Endothelial cell of umbilical vein (primary cell): ENCODE results near the gene NCAPG. TPM values are rescaled to one million over a fixed set of nuclear protein-coding genes. Genes with fewer than 3 reads are reported as not detected.

Source experiments
- BruUV-seq: library from RNA; stranded (reverse); fragments of 400-500 nt; replicated peaks from 2 replicates; lab custom pipeline; 2021; lab: Mats Ljungman, UMichigan
- CTCF ChIA-PET: fragments of 300-600, 350-600 bp; sonication (Branson Sonifier 250); formaldehyde crosslinking; loops from one replicate; lab custom pipeline; 2021; ENCODE audit warnings: antibody characterized with exemption, inconsistent platforms; lab: Charles Lee
- POLR2A ChIA-PET: fragments of 300-600, 350-600 bp; sonication (Branson Sonifier 250); formaldehyde crosslinking; loops from one replicate; lab custom pipeline; 2021; ENCODE audit warnings: antibody characterized with exemption, inconsistent platforms; lab: Charles Lee
- DNase-seq: peaks from one replicate; pipeline ENCODE4 v3.0.0-alpha.2; 2011; ENCODE audit warnings: low read depth, low spot score
- FAIRE-seq: peaks from 2 replicates; lab custom pipeline; 2011; peaks lifted over from hg19 to GRCh38; lab: Jason Lieb, UNC
- H2AFZ ChIP-seq: 2 replicates; pipeline ENCODE4 v1.6.0; 2012; ENCODE audit warnings: low read depth, low read length, control low read depth, inconsistent platforms
- H3K27ac ChIP-seq: 2 replicates; pipeline ENCODE4 v1.5.1; 2011; ENCODE audit warnings: low read depth, mild to moderate bottlenecking, control low read depth, low read length, moderate library complexity; ENCODE audit not compliant: insufficient read depth
- H3K27me3 ChIP-seq, 2 experiments: 2 replicates each; pipeline versions ENCODE4 v1.6.0 to v1.6.1; 2011; ENCODE audit warnings: low read length in 2 of 2, mixed read lengths in 1 of 2; ENCODE audit not compliant: control insufficient read depth in 2 of 2, insufficient read depth in 2 of 2
- H3K36me3 ChIP-seq, 2 experiments: 2 replicates in 1 of 2; 3 replicates in 1 of 2; pipeline ENCODE4 v1.5.1; 2011; ENCODE audit warnings: low read length in 2 of 2, mild to moderate bottlenecking in 1 of 2, moderate library complexity in 1 of 2; ENCODE audit not compliant: control insufficient read depth in 2 of 2, insufficient read depth in 2 of 2; ENCODE audit errors: extremely low read depth in 1 of 2
- H3K4me1 ChIP-seq: 3 replicates; pipeline ENCODE4 v1.5.1; 2011; ENCODE audit warnings: mild to moderate bottlenecking, low read length; ENCODE audit not compliant: control insufficient read depth, insufficient read depth; ENCODE audit errors: extremely low read depth
- H3K4me2 ChIP-seq: 2 replicates; pipeline ENCODE4 v1.6.1; 2011; ENCODE audit warnings: low read length, control low read depth, mixed read lengths; ENCODE audit not compliant: insufficient read depth
- H3K4me3 ChIP-seq, 3 experiments: fragments of 200-600 bp in 1 of 3; sonication (generic), shearing (Covaris generic) in 1 of 3; replicated peaks in 1 of 3; 2 replicates each; pipeline ENCODE4 v1.5.1; 2011 to 2016; ENCODE audit warnings: control low read depth in 3 of 3, low read length in 3 of 3, mild to moderate bottlenecking in 2 of 3, inconsistent platforms in 1 of 3, low read depth in 1 of 3, moderate library complexity in 1 of 3; ENCODE audit not compliant: insufficient read depth in 1 of 3
- H3K79me2 ChIP-seq: 2 replicates; pipeline ENCODE4 v1.6.0; 2012; ENCODE audit warnings: low read length, inconsistent platforms; ENCODE audit not compliant: control insufficient read depth, insufficient read depth
- H3K9ac ChIP-seq: replicated peaks from 2 replicates; pipeline ENCODE3; 2011; ENCODE audit warnings: low read length, control low read depth; ENCODE audit not compliant: insufficient read depth; ENCODE audit errors: extremely low read depth
- H3K9me1 ChIP-seq: replicated peaks from 3 replicates; pipeline ENCODE4 v1.6.0; 2011; ENCODE audit warnings: mild to moderate bottlenecking, low read length; ENCODE audit not compliant: control insufficient read depth, insufficient read depth; ENCODE audit errors: extremely low read depth
- H3K9me3 ChIP-seq: replicated peaks from 2 replicates; pipeline ENCODE4 v1.5.1; 2012; ENCODE audit warnings: low read length, inconsistent platforms; ENCODE audit not compliant: control insufficient read depth, insufficient read depth
- H4K20me1 ChIP-seq: replicated peaks from 2 replicates; pipeline ENCODE3; 2011; ENCODE audit warnings: mild to moderate bottlenecking, low read length; ENCODE audit not compliant: control insufficient read depth, insufficient read depth; ENCODE audit errors: extremely low read depth
- CTCF ChIP-seq, 2 donors: IDR thresholded peaks; 1 replicate in 1 of 2; 2 replicates in 1 of 2; pipeline ENCODE4 v1.5.1; 2011; ENCODE audit warnings: low read length in 2 of 2, mild to moderate bottlenecking in 2 of 2, moderate library complexity in 2 of 2, control low read depth in 1 of 2, inconsistent platforms in 1 of 2, low read depth in 1 of 2; ENCODE audit not compliant: insufficient read depth in 1 of 2; ENCODE audit errors: extremely low read depth in 1 of 2
- EZH2 ChIP-seq: IDR thresholded peaks from 2 replicates; pipeline ENCODE4 v1.6.1; 2012; ENCODE audit warnings: borderline replicate concordance, low read depth, mild to moderate bottlenecking, moderate library complexity, low read length, inconsistent platforms; ENCODE audit not compliant: severe bottlenecking
- FOS ChIP-seq: IDR thresholded peaks from 2 replicates; pipeline ENCODE4 v1.6.1; 2011; ENCODE audit warnings: mild to moderate bottlenecking, low read length, moderate library complexity, borderline replicate concordance; ENCODE audit not compliant: insufficient read depth
- GATA2 ChIP-seq: IDR thresholded peaks from 2 replicates; pipeline ENCODE4 v1.7.0; 2011; ENCODE audit warnings: low read depth, mild to moderate bottlenecking, moderate library complexity, mixed read lengths, low read length; ENCODE audit not compliant: insufficient read length, insufficient read depth
- JUN ChIP-seq: IDR thresholded peaks from 2 replicates; pipeline ENCODE4 v1.6.1; 2011; ENCODE audit warnings: borderline replicate concordance, low read depth; ENCODE audit not compliant: insufficient read length, insufficient read depth
- MYC ChIP-seq: IDR thresholded peaks from one replicate; pipeline ENCODE4 v1.6.1; 2011; ENCODE audit warnings: mild to moderate bottlenecking, low read depth, low read length
- POLR2A ChIP-seq: IDR thresholded peaks from 2 replicates; pipeline ENCODE4 v1.6.1; 2012; ENCODE audit warnings: low read depth, mild to moderate bottlenecking, control low read depth, low read length
- POLR2AphosphoS5 ChIP-seq: IDR thresholded peaks from 2 replicates; pipeline ENCODE4 v1.6.1; 2012; ENCODE audit warnings: low read depth, mild to moderate bottlenecking, control low read depth, low read length, moderate library complexity; ENCODE audit not compliant: insufficient read depth
- dilution Hi-C: fragments of 300-500 bp; cut with MboI; formaldehyde crosslinking; loops from one replicate; pipeline ENCODE4 v1.15.0; 2019; ENCODE audit warnings: low sequenced_read_pairs; ENCODE audit not compliant: extremely low pct_ligation_motif_present
- intact Hi-C: fragments of 100-400 bp; cut with micrococcal nuclease; formaldehyde crosslinking; loops from one replicate; pipeline ENCODE4 v1.10.0; 2022
- polyA plus RNA-seq, 4 experiments: library from polyadenylated mRNA; depleted of rRNA in 3 of 4; stranded (reverse) in 3 of 4; unstranded in 1 of 4; fragments of >200 nt; gene quantifications; 2 replicates each; pipeline versions ENCODE4 v1.2.1 to v1.2.3, GENCODE V29; 2011 to 2012; ENCODE audit warnings: missing spikeins in 1 of 4
- total RNA-seq: library from RNA; stranded (reverse); gene quantifications from 2 replicates; pipeline ENCODE4 v1.2.3, GENCODE V29; 2021
- TF ChIP-seq, protein P1 (sequence below): IDR thresholded peaks from 2 replicates; pipeline ENCODE4 v1.6.1; 2011; ENCODE audit not compliant: insufficient read depth, insufficient read length

Gene NCAPG
- total and polyA plus RNA-seq, 2 donors (not counting 3 experiments of a cell fraction or from before 2014, with no cell fraction given), result 11.6 to 66.4 TPM

DNA sequence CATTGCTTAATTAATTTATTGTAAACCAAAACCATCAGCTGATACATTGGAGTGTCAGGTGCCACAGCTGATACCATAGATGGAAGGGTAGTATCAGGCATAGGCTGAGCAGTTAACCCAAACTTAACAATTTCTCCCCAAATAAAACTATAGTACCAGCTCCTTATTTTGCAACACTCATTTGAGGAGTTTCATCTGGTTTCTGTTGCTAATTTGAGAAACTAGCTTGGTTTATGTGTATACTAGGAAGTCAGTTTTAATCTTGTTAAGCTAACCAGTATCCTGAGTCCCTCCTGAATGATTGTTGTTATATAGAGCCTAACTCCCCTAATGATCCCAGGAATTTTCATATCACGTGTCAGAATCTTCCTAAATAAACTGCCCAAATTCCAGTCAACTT lies 13.0 kb upstream of the NCAPG start:
- Histone ChIP-seq H3K4me2 (no peak overlapping the region), H3K9me1 (no peaks in the 10 kb centered on the region), H3K4me1 (no peaks in the 10 kb centered on the region), H3K36me3 (peaks cover 0 to 2% of the 10 kb centered on the region in 2 experiments), H3K9ac (no peak overlapping the region), H3K27ac (no peak overlapping the region), H3K4me3 (no peak overlapping the region), H3K9me3 (no peaks in the 10 kb centered on the region), H3K79me2 (no peaks in the 10 kb centered on the region), H4K20me1 (no peaks in the 10 kb centered on the region), H3K27me3 (no peaks in the 10 kb centered on the region), H2AFZ (no peak overlapping the region)
- ChIA-PET POLR2A (no interaction called here), CTCF (interaction anchor here (0.8 to 1.2 kb wide), 2 partner anchors 10 to 11 kb away, joined by 3 to 4 read pairs; no protein-coding TSS in a partner anchor)
- intact Hi-C loops, result no loop called here
- TF ChIP-seq JUN (no peak), EZH2 (no peak), FOS (no peak), POLR2A (no peak), POLR2AphosphoS5 (no peak), MYC (no peak), CTCF (IDR thresholded peaks at IDR 0.05; ENCODE audit: extremely low read depth in 1 of 2, insufficient read depth in 1 of 2, low read depth in 1 of 2, low read length in 2 of 2) (no peak), GATA2 (no peak)
- TF ChIP-seq, protein P1, sequence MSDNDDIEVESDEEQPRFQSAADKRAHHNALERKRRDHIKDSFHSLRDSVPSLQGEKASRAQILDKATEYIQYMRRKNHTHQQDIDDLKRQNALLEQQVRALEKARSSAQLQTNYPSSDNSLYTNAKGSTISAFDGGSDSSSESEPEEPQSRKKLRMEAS, result no peak
- no TSS peak for BruUV-seq
- dilution Hi-C loops, result no loop called here
- FAIRE-seq (no peak), DNase-seq (no peak)
